KG1 (cell line): ENCODE measurements around the gene CNPY1.
"Not testable (repeated sequence)": the region's sequence is repeated elsewhere in the genome, so short reads cannot be mapped to it uniquely, and the experiment has no call there.

Experiments used
- DNase-seq: peaks from one replicate; lab custom pipeline; 2025; lab: John Stamatoyannopoulos, UW

The CNPY1 gene

DNA sequence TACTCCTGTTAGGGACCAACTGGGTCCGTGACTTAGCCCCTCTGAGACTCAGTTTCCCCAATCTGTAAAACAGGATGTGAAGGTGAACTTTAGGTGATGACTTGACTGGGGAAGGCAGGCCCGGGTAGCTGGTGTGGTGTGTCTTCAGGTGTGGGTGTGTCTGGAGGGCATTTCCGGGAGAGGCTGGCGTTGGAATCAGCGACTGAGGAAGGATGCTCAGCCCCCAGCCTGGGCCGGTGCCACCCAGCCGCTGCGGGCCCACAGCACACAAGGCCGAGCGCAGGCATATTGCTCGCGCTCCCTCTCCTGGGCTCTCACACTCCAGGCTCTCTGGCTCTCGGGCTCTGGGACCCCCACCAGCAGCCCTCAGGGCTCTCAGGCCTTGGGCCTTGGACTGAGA lies 31.7 kb upstream of the CNPY1 start:
- DNase-seq, result no peak

DNA sequence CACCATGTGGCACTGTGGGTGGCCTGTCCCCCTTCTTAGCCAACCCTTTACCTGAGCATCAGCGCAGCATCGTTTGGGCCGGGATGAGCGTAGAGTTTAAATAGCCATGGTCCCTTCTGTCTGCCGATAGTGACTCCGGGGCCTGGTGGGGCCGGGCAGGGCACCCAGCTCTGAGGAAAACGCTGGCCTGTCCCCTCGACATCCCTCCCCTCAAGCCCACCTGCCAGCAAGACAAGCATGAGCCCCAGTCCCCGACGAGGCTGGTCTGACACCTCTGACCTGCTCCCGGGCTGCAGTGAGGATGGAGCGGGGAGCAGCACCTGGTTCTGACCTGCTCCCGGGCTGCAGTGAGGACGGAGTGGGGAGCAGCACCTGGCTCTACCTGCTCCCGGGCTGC lies 31.1 kb upstream of the CNPY1 start:
- DNase-seq, result no peak

DNA sequence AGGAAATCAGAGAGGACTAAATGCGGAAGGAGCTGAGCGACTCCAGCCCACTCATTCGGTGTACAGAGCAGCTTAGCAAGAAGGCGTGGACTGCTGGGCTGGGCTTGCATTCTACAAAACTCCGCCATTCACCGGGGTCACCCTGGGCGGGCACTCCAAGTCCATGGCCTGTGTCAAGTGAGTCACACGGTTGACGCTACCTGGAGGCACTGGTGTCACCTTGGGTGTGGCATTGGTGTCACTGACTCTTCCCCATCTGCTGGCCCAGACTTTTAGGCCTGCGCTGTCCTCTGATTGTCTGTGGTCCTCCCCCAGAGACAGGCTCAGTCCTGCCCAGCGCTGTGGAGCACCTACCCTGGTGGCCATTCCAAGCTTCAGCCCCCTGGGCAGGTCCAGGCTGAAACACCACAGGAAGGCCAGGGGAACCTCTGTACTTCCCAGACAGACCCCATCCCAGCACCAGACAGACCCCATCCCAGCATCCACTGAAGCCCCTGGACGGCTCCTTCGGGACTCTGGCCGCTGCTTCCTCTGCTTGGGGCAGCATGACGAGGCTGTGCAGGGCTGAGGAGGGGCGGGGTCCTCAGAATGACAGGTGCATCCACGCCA lies 30.6 kb upstream of the CNPY1 start:
- DNase-seq, result no peak

DNA sequence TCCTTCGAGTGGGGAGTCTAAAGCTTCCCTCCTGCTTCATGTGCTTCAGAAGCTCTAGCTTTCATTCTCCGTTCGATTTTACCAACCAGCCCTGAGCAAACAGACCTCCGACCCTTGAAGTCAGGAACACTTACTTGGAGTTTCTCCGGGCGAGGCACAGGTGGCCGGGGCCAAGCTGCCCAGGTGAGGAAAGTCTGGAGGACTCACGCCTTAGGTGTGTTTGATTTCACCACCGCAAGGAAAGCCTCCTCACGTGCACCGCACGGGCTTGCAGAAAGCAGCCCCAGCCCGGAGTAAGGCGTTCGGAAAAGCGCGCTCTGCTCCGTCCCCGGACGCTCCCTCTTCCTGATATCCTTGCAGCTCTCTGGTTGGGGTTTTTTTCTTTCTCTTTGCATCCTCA lies 30.1 kb upstream of the CNPY1 start:
- no peak for DNase-seq

DNA sequence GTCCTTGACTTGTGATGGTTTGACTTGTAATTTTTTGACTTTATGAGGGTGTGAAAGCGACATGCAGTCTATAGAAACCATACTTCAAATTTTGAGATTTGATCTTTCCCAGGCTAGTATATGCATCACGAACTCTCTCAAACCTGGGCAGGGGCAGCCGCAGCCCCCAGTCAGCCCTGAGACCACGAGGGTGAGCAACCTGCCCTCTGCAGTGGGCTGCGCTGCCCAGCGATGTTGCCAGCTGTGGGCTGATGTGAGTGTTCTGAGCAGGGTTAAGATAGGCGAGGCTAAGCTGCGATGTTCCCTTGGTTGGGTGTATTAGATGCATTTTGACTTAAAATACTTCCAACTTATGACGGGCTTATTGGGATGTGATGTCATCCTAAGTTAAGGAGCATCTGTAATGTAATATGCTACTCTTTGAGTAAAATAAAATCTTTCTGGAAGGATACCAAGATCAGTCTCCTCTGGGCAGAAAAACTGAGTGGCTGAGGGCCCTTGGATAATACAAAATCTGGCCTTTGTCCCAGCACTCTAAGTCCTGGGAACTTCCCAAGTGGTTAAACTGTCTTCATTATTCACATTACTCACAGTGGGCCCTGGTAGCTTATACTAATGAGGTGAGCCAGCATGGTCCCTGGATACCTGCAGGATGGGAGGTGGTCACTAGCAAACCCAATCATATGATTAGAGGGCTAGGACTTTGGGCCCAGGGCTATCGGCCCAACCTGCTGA lies 28.4 kb upstream of the CNPY1 start:
- DNase-seq, result no peak

DNA sequence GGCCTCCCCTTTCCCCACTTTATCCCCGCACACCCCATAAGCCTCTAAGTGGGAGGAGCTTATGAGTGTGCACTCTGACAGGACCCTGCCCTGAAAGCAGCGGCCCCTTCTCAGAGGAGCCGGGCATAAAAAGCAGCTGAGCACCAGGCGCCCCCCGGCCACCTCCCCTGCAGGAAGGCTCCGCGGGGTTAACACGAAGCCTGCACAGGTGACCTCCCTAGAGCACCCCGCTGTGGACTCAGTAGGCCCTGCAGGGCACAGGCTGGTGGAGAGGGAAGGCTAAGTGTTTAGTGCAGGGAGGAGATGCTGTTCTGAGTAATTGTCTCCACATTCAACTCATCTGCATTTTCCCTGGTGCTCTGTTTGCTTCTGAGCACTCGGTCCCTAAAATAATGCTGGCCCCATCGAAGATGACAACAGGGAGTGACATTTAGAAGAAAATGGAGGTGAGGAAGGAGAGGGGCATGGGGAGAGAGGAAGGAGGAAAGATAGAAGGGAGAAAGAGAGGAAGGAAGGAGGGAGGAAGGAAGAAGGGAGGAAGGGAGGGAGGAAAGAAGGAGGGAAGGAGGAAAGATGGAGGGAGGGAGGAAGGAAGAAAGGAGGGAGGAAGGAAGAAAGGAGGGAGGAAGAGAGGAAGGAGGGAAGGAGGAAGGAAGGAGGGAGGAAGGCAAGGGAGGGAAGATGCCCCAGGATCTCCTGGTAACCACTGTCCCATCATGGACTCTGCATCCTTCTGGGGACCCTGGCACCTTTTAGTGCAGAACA lies 25.4 kb upstream of the CNPY1 start:
- DNase-seq, result no peak

GRCh38 chr7:155570991-155571390 lies 24.6 kb upstream of the CNPY1 start:
- DNase-seq, result no peak

- DNase-seq, result no peak
These were observed 24.0 kb upstream of the CNPY1 start for GRCh38 chr7:155570171-155570958.

DNA sequence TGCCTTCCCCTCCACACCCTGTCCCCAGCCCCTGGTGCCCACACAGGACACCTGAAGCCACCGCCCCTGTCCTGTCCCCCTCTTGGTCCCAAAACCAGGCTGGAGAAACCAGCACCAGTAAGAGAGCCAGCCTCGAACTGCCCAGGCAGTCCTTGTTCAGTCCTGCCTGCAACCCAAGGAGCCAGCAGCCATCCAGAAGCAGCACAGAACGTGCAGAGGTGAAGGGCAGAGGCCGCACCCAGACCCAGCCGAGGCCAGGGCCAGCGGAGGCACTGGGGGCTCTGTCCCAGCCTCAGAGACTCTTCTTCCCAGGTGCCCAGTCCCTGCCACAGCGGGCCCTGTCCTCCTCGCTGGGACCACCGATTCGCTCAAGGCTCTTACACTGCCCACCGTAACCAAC lies 23.3 kb upstream of the CNPY1 start:
- DNase-seq, result no peak

DNA sequence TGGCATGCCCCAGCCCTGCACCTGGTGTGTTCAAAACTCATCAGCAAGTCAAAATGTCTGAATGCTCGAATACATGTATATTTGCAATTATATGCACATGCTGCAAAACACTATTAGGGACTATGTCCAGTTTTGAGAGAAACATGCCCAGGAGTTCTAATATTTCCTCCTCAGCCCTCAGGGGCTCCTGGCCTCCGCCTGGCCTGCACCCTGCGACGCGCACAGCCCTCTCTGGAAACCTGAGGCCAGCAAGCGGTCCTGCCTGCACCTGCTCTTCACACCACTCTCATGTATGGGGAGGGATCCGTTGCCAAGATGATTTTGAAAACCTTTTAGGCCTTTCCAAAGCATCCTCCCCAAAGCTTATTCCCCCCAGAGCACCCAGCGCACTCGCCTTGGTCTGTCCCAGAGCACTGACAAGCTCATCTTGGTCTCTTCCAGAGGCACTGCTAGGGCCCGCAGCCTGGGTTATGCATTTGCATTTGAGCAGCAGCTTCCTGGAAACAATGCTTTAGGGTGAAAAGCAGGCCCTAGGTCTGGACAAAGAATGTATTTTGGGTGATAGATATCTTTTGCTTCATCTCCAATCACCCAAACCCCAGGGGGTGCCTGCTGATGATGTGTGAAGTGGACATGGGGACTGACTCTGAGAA lies 22.6 kb upstream of the CNPY1 start:
- DNase-seq, result no peak

- no peak for DNase-seq
These were observed 21.9 kb upstream of the CNPY1 start for GRCh38 chr7:155568333-155568660.

DNA sequence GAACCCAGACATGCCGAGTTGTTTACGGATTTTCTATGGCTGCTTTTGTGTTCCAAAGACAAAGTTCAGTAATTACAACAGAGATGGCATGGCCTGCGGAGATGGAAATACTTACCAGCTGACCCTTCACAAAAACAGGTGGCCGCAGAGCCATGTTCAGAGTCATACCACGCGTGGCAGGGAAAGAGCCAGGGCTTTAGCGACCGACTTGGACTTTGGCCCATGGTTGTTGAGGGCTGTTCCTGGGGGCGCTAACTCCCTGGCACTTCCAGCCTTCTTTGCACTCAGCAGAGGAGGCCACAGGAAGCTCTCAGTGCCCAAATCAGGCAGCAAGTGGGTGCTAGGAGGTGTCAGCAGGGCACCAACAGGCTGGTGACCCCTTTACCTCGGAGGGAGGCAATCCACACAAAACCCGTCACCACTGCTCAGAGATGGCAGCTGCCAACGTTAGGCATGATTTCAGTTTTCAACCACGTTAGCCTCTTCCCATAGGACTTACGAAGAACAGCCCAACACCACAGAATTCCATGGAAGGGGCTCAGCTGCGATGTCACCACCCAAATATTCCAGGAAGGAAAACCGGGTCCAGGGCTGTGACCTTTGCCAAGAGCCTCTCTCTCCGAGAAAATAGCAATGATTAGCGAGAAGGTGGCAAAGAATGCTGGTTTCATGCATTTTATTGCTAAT lies 21.4 kb upstream of the CNPY1 start:
- DNase-seq, result no peak

GRCh38 chr7:155566011-155566836 lies 19.9 kb upstream of the CNPY1 start:
- DNase-seq, result no peak

DNA sequence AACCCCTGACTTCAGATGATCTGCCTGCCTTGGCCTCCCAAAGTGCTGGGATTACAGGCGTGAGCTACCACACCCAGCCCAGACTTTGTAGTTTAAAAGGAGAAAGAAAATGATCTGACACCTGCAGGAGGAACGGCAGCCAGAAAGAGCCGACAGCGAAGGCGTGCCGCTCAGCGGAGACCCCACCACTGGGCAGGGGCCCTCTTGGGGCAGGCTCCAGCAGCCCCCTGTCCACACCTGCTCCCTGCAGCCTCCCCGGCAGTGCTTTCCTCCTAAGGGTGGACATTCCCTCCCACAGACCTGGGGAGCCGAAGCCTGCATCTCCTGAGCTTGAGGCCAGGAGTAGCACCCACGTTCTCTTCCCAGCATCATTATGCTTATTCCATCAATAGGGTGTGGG lies 19.2 kb upstream of the CNPY1 start:
- no peak for DNase-seq

DNA sequence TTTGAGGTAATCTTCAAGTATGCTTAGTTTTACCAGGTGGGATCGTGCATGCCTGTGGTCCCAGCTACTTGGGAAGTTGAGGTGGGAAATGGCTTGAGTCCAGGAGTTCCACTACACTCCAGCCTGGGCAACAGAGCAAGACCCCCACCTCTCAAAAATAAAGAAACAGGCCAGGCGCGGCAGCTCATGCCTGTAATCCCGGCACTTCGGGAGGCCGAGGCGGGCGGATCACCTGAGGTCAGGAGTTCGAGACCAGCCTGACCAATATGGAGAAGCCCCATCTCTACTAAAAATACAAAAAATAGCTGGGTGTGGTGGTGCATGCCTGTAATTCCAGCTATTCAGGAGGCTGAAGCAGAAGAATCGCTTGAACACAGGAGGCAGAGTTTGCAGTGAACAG lies 16.6 kb upstream of the CNPY1 start:
- not testable (repeated sequence) for DNase-seq

GRCh38 chr7:155562106-155562505 lies 15.7 kb upstream of the CNPY1 start:
- DNase-seq, result no peak

DNA sequence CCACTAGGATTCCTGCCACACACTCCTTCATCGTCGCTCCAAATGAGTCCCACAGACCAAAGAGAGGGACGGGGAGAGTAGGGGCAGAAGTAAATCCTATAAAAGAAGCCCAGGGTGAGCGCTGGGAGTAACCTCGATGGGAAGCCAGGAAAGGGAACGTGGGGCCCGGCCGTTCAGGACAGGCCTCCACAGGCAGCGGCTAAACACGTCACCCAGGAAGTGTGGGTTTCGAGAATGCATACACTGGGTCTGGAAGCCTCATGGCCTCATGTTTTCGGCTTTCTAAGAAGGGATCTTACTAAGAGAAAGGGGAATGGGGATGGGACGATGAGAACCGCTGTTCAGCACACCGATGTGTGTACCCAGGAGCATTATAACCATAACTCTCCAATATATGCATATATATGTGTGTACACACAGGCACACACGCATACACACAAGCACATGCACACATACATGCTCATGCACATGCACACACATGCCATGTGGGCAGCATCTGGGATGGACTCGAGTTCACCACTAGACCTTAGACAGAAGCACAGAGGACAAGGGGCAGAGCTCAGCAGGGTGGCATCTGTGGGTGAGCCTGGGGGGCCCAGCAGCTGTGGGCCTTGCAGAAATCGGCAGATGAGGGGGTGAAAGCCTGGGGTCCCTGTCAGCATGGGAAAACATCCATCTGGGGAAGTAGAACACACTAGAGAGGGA lies 14.8 kb upstream of the CNPY1 start:
- DNase-seq, result no peak

DNA sequence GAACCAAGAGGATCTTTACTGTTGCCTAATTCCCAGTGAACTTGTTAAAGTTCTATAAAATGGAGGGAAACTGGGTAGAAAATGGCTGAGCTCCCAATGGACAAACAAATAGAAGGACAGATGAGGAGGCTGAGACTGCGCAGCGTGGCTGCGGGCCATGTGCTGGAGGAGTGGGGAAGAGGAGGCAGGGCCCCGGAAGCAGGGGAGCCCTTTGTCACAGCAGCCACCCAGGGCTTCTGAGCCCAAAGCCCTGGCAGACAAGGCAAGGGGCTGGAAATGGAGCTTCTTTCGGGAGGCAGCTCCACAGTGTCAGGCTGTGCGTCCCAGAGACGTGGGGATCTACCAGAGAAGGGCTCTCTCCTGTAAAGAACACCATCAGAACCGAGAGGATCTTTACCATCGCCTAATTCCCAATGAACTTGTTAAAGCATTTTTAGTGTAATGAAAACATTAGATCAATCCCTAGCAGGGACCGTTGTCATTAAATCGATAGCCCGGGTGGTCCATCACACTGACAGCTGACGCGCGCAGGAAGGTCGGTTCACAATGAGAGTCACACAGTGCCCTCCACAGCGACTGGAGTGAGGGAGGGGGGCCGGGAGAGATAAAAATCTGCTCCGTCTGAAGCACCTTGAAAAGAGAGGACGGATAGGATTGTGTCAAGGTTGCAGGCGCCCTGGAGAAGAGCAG lies 14.0 kb upstream of the CNPY1 start:
- DNase-seq, result no peak

- no peak for DNase-seq
These were observed 13.3 kb upstream of the CNPY1 start for GRCh38 chr7:155559519-155560108.
